HepG2 (cell line): ENCODE measurements around the gene HSD11B2. TPM values are rescaled to one million over a fixed set of nuclear protein-coding genes. Genes with fewer than 3 reads are reported as not detected.

ENCODE experiments used
- AFF4 ChIP-seq: sonication (generic); formaldehyde crosslinking; IDR thresholded peaks from 2 replicates; pipeline ENCODE4 v1.4.0; 2020; ENCODE audit warnings: missing genetic modification reagents
- AHDC1 ChIP-seq: sonication (generic); formaldehyde crosslinking; IDR thresholded peaks from 2 replicates; pipeline ENCODE4 v1.5.1; 2020; ENCODE audit warnings: mild to moderate bottlenecking, missing genetic modification reagents, borderline replicate concordance
- CCDC6 ChIP-seq: sonication (generic); formaldehyde crosslinking; IDR thresholded peaks from 2 replicates; pipeline ENCODE4 v1.8.1; 2022; ENCODE audit warnings: mild to moderate bottlenecking, missing genetic modification reagents, moderate library complexity
- HDAC2 ChIP-seq: sonication (generic); formaldehyde crosslinking; IDR thresholded peaks from 2 replicates; pipeline ENCODE4 v1.4.0; 2020; ENCODE audit warnings: missing genetic modification reagents
- SCMH1 ChIP-seq: sonication (generic); formaldehyde crosslinking; IDR thresholded peaks from 2 replicates; pipeline ENCODE4 v1.9.0; 2021; ENCODE audit warnings: missing genetic modification reagents, mild to moderate bottlenecking, borderline replicate concordance
- ZNF101 ChIP-seq: sonication (generic); formaldehyde crosslinking; IDR thresholded peaks from 2 replicates; pipeline ENCODE4 v1.4.0; 2020; ENCODE audit warnings: mild to moderate bottlenecking, low read depth, missing genetic modification reagents, borderline replicate concordance
- ZNF235 ChIP-seq: sonication (generic); formaldehyde crosslinking; IDR thresholded peaks from 2 replicates; pipeline ENCODE4 v1.8.1; 2023; ENCODE audit warnings: mild to moderate bottlenecking, missing genetic modification reagents, borderline replicate concordance
- ZNF672 ChIP-seq: sonication (generic); formaldehyde crosslinking; IDR thresholded peaks from 2 replicates; pipeline ENCODE4 v1.8.1; 2022; ENCODE audit warnings: missing genetic modification reagents
- ZSCAN22 ChIP-seq: sonication (generic); formaldehyde crosslinking; IDR thresholded peaks from 2 replicates; pipeline ENCODE4 v1.4.0; 2020; ENCODE audit warnings: mild to moderate bottlenecking, missing genetic modification reagents
- polyA plus RNA-seq, 8 experiments: library from polyadenylated mRNA; depleted of rRNA in 3 of 8; stranded (reverse) in 7 of 8; unstranded in 1 of 8; fragments of >200 nt; fragmentation: Illumina TruSeq in 4 of 8; extraction: Trizol in 4 of 8; gene quantifications; 2 replicates each; pipeline versions ENCODE4 v1.2.1 to v1.2.3, GENCODE V29; 2011 to 2016; ENCODE audit warnings: low read depth in 4 of 8, missing spikeins in 1 of 8, mixed read lengths in 1 of 8; ENCODE audit not compliant: insufficient read depth in 1 of 8
- total RNA-seq, 5 experiments: library from RNA; depleted of rRNA; stranded (reverse); fragments of >200 nt; fragmentation: Illumina TruSeq; extraction: Trizol; gene quantifications; 2 replicates each; pipeline ENCODE4 v1.2.3, GENCODE V29; 2016; ENCODE audit warnings: low read depth in 1 of 5
- TF ChIP-seq, protein P1 (sequence below): IDR thresholded peaks from 2 replicates; pipeline ENCODE4 v1.6.1; 2016; ENCODE audit warnings: mild to moderate bottlenecking, missing biosample characterization, missing genetic modification reagents
- TF ChIP-seq, protein P2 (sequence below): sonication (generic); formaldehyde crosslinking; IDR thresholded peaks from 2 replicates; pipeline ENCODE4 v1.4.0; 2020; ENCODE audit warnings: missing genetic modification reagents, borderline replicate concordance
- TF ChIP-seq, protein P3 (sequence below): sonication (generic); formaldehyde crosslinking; IDR thresholded peaks from 2 replicates; pipeline ENCODE4 v1.4.0; 2020; ENCODE audit warnings: missing genetic modification reagents

Gene HSD11B2
- total and polyA plus RNA-seq, 2 of the 13 experiments (the other 11 are each of a cell fraction or from before 2014, with no cell fraction given): 8.9 to 13.6 TPM

DNA sequence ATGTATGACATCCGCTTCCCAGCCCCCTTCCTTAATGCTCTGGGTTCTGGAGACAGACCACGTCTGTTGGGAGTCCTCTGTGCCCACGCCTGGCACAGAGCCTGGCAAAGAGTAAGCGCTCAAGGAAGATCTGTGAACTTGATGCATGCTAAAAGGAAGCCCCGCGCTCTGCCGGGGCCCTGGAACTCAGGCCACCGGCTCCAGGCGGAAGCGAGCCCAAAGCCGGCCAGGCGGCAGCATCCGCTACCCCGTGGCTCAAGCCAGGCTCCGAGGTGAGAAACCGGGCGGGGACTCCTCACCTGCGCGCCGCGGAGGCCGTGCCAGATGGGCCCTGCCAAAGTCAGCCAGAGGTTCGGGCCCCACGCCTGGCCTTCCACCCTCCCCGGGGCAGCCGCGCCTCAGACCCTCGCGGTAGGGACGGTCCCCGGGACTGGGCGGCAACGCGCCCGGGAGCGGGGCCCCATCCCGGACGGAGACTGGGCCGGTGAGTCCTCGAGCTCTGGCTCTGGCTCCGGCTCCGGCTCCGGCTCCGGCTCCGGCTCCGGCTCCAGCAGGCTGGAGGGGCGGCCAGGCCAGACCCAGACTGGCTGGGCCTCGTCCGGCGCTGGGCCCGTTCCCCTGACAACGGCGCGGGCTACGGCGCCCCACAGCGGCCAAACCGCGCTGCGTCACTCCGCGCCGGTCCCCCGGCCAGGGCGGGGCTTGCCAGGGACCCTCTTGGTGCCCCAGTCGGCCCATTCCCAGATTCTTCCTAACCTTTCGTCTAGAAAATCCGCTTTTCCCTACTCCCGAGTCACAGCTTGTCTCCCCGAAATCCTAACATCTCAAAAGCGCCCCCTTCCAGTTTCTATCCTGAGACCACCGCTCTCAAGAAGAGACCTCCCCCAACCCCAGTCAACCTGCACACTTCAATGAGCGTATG is 14.8 kb upstream of the HSD11B2 start, which contains the start of gene ZDHHC1 (continued):
- TF ChIP-seq AHDC1 (CRISPR knock-in tag) (no peak), ZSCAN22 (CRISPR knock-in tag) (no peak), ZNF101 (CRISPR knock-in tag) (no peak), HDAC2 (CRISPR knock-in tag) (no peak), ZNF672 (CRISPR knock-in tag) (no peak), AFF4 (CRISPR knock-in tag) (no peak), SCMH1 (CRISPR knock-in tag) (no peak), CCDC6 (CRISPR knock-in tag) (peak; percentile 72; the same call in 1 of the 2 replicates), ZNF235 (CRISPR knock-in tag) (peak; percentile 86; the same call in 1 of the 2 replicates)
- TF ChIP-seq, protein P1, sequence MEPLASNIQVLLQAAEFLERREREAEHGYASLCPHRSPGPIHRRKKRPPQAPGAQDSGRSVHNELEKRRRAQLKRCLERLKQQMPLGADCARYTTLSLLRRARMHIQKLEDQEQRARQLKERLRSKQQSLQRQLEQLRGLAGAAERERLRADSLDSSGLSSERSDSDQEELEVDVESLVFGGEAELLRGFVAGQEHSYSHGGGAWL (CRISPR knock-in tag): peak; percentile 71; the same call in 1 of the 2 replicates
- TF ChIP-seq, protein P2, sequence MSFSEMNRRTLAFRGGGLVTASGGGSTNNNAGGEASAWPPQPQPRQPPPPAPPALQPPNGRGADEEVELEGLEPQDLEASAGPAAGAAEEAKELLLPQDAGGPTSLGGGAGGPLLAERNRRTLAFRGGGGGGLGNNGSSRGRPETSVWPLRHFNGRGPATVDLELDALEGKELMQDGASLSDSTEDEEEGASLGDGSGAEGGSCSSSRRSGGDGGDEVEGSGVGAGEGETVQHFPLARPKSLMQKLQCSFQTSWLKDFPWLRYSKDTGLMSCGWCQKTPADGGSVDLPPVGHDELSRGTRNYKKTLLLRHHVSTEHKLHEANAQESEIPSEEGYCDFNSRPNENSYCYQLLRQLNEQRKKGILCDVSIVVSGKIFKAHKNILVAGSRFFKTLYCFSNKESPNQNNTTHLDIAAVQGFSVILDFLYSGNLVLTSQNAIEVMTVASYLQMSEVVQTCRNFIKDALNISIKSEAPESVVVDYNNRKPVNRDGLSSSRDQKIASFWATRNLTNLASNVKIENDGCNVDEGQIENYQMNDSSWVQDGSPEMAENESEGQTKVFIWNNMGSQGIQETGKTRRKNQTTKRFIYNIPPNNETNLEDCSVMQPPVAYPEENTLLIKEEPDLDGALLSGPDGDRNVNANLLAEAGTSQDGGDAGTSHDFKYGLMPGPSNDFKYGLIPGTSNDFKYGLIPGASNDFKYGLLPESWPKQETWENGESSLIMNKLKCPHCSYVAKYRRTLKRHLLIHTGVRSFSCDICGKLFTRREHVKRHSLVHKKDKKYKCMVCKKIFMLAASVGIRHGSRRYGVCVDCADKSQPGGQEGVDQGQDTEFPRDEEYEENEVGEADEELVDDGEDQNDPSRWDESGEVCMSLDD (CRISPR knock-in tag): peak; percentile 79; the same call in 1 of the 2 replicates
- TF ChIP-seq, protein P3, sequence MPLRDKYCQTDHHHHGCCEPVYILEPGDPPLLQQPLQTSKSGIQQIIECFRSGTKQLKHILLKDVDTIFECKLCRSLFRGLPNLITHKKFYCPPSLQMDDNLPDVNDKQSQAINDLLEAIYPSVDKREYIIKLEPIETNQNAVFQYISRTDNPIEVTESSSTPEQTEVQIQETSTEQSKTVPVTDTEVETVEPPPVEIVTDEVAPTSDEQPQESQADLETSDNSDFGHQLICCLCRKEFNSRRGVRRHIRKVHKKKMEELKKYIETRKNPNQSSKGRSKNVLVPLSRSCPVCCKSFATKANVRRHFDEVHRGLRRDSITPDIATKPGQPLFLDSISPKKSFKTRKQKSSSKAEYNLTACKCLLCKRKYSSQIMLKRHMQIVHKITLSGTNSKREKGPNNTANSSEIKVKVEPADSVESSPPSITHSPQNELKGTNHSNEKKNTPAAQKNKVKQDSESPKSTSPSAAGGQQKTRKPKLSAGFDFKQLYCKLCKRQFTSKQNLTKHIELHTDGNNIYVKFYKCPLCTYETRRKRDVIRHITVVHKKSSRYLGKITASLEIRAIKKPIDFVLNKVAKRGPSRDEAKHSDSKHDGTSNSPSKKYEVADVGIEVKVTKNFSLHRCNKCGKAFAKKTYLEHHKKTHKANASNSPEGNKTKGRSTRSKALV: no peak
